ENCODE measurements around the gene PERM1.
A peak's percentile ranks its signal among the peaks of the same experiment; 100 is the strongest.

The PERM1 gene

GRCh38 chr1:945688-946556 is 36.0 kb downstream of the PERM1 start:
- Histone ChIP-seq H3K4me2 (peak overlapping the region in 9 of 11 experiments; percentile 24 to 77 (median 52); a peak in 17 of 22 replicates), H3K36me3 (peaks cover 64 to 78% (median 74%) of the 10 kb centered on the region in 11 experiments), H3K9ac (no peak overlapping the region), H3K4me3 (no peak overlapping the region), H3K27ac (no peak overlapping the region), H3K27me3 (peaks cover 37 to 55% (median 42%) of the 10 kb centered on the region in 11 experiments), H3K9me3 (replicated peaks in 1 of 11) (no peaks in the 10 kb centered on the region), H3K4me1 (peaks cover 19 to 49% (median 42%) of the 10 kb centered on the region in 10 experiments; a peak in 19 of 20 replicates), H4K20me1 (peaks cover 32 to 100% (median 99%) of the 10 kb centered on the region in 11 experiments; a peak in 21 of 22 replicates)
- no peak for TF ChIP-seq Cebpa-rat (IDR thresholded peaks at IDR 0.05)

- H3K27ac ChIP-seq = no peak overlapping the region
- H3K4me3 ChIP-seq = no peak overlapping the region; a peak in 1 of 20 replicates
- H3K9me3 ChIP-seq (replicated peaks in 1 of 11) = no peaks in the 10 kb centered on the region
- peaks cover 50 to 68% (median 55%) of the 10 kb centered on the region in 11 experiments for H3K27me3 ChIP-seq
- H3K4me1 ChIP-seq = peaks cover 32 to 62% (median 55%) of the 10 kb centered on the region in 10 experiments; a peak in 19 of 20 replicates
- peaks cover 52 to 65% (median 61%) of the 10 kb centered on the region in 11 experiments for H3K36me3 ChIP-seq
- TF ChIP-seq Cebpa-rat (IDR thresholded peaks at IDR 0.05) = no peak
- peak overlapping the region in 9 of 11 experiments; percentile 24 to 77 (median 52); a peak in 17 of 22 replicates for H3K4me2 ChIP-seq
- peaks cover 19 to 100% (median 99%) of the 10 kb centered on the region in 11 experiments; a peak in 21 of 22 replicates for H4K20me1 ChIP-seq
- peak overlapping the region in 2 of 11 experiments; percentile 2 to 35; a peak in 1 of 22 replicates for H3K9ac ChIP-seq
Observed at GRCh38 chr1:944341-945325, 37.3 kb downstream of the PERM1 start.

GRCh38 chr1:943545-944340 is 38.1 kb downstream of the PERM1 start:
- no peak overlapping the region for H3K4me3 ChIP-seq
- peak overlapping the region in 6 of 11 experiments; percentile 24 to 77 (median 62); a peak in 8 of 22 replicates for H3K4me2 ChIP-seq
- no peak overlapping the region for H3K9ac ChIP-seq
- H3K27me3 ChIP-seq = peaks cover 59 to 77% (median 64%) of the 10 kb centered on the region in 11 experiments
- no peak overlapping the region for H3K27ac ChIP-seq
- peaks cover 14 to 100% (median 99%) of the 10 kb centered on the region in 11 experiments; a peak in 21 of 22 replicates for H4K20me1 ChIP-seq
- H3K9me3 ChIP-seq (replicated peaks in 1 of 11) = no peaks in the 10 kb centered on the region
- peaks cover 43 to 56% (median 52%) of the 10 kb centered on the region in 11 experiments for H3K36me3 ChIP-seq
- no peak for TF ChIP-seq Cebpa-rat (IDR thresholded peaks at IDR 0.05)
- H3K4me1 ChIP-seq = peaks cover 32 to 71% (median 64%) of the 10 kb centered on the region in 10 experiments; a peak in 19 of 20 replicates

GRCh38 chr1:942864-943533 is 38.9 kb downstream of the PERM1 start:
- no peaks in the 10 kb centered on the region for H3K9me3 ChIP-seq (replicated peaks in 1 of 11)
- peaks cover 32 to 78% (median 71%) of the 10 kb centered on the region in 10 experiments; a peak in 19 of 20 replicates for H3K4me1 ChIP-seq
- peaks cover 35 to 48% (median 44%) of the 10 kb centered on the region in 11 experiments for H3K36me3 ChIP-seq
- H3K4me2 ChIP-seq = peak overlapping the region; percentile 85 to 98 (median 92)
- H3K27me3 ChIP-seq = peaks cover 65 to 84% (median 71%) of the 10 kb centered on the region in 11 experiments
- no peak overlapping the region; a peak in 1 of 22 replicates for H3K9ac ChIP-seq
- peak overlapping the region in 9 of 10 experiments; percentile 43 to 67 (median 57); a peak in 12 of 20 replicates for H3K4me3 ChIP-seq
- TF ChIP-seq Cebpa-rat (IDR thresholded peaks at IDR 0.05) = no peak
- H4K20me1 ChIP-seq = peaks cover 14 to 100% (median 99%) of the 10 kb centered on the region in 11 experiments; a peak in 21 of 22 replicates
- no peak overlapping the region for H3K27ac ChIP-seq

- peaks cover 32 to 82% (median 75%) of the 10 kb centered on the region in 10 experiments; a peak in 19 of 20 replicates for H3K4me1 ChIP-seq
- H3K4me3 ChIP-seq = peak overlapping the region; percentile 43 to 67 (median 56); a peak in 18 of 20 replicates
- peaks cover 14 to 100% (median 95%) of the 10 kb centered on the region in 11 experiments; a peak in 21 of 22 replicates for H4K20me1 ChIP-seq
- no peaks in the 10 kb centered on the region for H3K9me3 ChIP-seq (replicated peaks in 1 of 11)
- H3K27ac ChIP-seq = no peak overlapping the region
- H3K36me3 ChIP-seq = peaks cover 29 to 42% (median 38%) of the 10 kb centered on the region in 11 experiments
- TF ChIP-seq Cebpa-rat (IDR thresholded peaks at IDR 0.05) = no peak
- H3K4me2 ChIP-seq = peak overlapping the region; percentile 85 to 98 (median 92)
- peak overlapping the region in 5 of 11 experiments; percentile 28 to 58 (median 38); a peak in 6 of 22 replicates for H3K9ac ChIP-seq
- peaks cover 65 to 90% (median 76%) of the 10 kb centered on the region in 11 experiments for H3K27me3 ChIP-seq
Observed at GRCh38 chr1:942411-942821, 39.5 kb downstream of the PERM1 start.

- no peaks in the 10 kb centered on the region for H3K9me3 ChIP-seq (replicated peaks in 1 of 11)
- H3K27me3 ChIP-seq = peaks cover 68 to 93% (median 79%) of the 10 kb centered on the region in 11 experiments
- H3K9ac ChIP-seq = peak overlapping the region in 10 of 11 experiments; percentile 3 to 62 (median 45); a peak in 12 of 22 replicates
- peaks cover 23 to 36% (median 32%) of the 10 kb centered on the region in 11 experiments for H3K36me3 ChIP-seq
- H3K4me1 ChIP-seq = peaks cover 32 to 82% (median 75%) of the 10 kb centered on the region in 10 experiments; a peak in 19 of 20 replicates
- peak overlapping the region; percentile 43 to 67 (median 56) for H3K4me3 ChIP-seq
- no peak overlapping the region for H3K27ac ChIP-seq
- TF ChIP-seq Cebpa-rat (IDR thresholded peaks at IDR 0.05) = no peak
- peak overlapping the region; percentile 85 to 98 (median 92) for H3K4me2 ChIP-seq
- H4K20me1 ChIP-seq = peaks cover 14 to 97% (median 91%) of the 10 kb centered on the region in 11 experiments; a peak in 21 of 22 replicates
Observed at GRCh38 chr1:941588-942383, 40.1 kb downstream of the PERM1 start.

Data from BLaER1 treated with 17β-estradiol and CSF1 and Interleukin-3, amounts not matched to agents 10 nM and 100 nM (cell line).